WTC11 (cell line): ENCODE data around the gene HOXA10.

Source experiments
- ATF1 ChIP-seq: sonication (generic); formaldehyde crosslinking; IDR thresholded peaks from 2 replicates; pipeline ENCODE4 v1.8.1; 2023; ENCODE audit warnings: mild to moderate bottlenecking, moderate library complexity, missing genetic modification reagents
- TF ChIP-seq, protein P1 (sequence below): fragments of 200-600 bp; IDR thresholded peaks from 2 replicates; pipeline ENCODE4 v1.8.0; 2022; ENCODE audit warnings: antibody characterized with exemption
- TF ChIP-seq, protein P2 (sequence below): sonication (generic); formaldehyde crosslinking; IDR thresholded peaks from 2 replicates; pipeline ENCODE4 v1.8.1; 2023; ENCODE audit warnings: mild to moderate bottlenecking, missing genetic modification reagents

DNA sequence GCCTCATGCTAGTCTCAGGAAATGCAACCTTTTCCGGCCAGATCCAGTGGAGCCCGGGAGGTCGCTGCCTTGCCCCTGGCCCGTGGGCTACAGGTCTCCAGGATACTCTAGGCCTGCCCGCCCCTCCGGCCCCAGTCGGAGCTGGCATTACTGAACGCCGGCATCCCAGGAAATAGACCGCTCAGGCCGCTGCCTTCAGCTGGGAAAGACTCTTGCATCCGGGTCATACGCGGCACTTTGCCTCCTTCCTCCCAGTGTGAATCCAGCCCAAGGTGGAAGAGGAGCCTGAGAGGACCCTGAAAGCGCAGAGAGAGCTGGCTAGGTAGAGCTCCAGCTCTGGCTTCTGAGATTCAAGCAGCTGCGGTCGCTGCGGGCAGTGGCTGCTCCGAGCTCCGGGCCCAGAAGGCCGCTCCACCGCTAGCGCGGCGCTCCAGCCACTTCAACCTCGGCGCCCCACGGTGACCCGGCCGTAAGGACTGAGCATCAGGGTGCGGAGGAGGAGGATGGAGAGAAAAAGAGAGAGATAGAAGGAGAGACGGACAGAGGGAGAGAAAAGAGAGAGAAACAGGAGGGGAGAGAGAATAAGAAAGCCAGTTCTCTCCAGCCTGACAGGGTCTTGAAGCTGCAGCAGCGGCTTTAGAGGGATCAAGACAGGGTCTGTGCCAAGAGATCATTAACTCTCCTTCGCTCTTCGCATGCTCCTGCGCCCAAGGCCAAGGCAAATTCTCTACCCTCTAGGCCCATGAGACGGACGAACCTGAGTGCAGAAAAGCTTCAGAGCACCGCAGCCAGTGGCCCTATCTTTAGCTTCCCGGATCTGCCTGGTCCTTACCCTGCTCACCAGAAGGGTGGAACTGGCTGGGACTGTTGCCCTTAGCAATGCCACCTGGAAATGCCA is 1.8 kb upstream of the HOXA10 start:
- TF ChIP-seq, protein P1, sequence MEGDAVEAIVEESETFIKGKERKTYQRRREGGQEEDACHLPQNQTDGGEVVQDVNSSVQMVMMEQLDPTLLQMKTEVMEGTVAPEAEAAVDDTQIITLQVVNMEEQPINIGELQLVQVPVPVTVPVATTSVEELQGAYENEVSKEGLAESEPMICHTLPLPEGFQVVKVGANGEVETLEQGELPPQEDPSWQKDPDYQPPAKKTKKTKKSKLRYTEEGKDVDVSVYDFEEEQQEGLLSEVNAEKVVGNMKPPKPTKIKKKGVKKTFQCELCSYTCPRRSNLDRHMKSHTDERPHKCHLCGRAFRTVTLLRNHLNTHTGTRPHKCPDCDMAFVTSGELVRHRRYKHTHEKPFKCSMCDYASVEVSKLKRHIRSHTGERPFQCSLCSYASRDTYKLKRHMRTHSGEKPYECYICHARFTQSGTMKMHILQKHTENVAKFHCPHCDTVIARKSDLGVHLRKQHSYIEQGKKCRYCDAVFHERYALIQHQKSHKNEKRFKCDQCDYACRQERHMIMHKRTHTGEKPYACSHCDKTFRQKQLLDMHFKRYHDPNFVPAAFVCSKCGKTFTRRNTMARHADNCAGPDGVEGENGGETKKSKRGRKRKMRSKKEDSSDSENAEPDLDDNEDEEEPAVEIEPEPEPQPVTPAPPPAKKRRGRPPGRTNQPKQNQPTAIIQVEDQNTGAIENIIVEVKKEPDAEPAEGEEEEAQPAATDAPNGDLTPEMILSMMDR = no peak
- TF ChIP-seq, protein P2, sequence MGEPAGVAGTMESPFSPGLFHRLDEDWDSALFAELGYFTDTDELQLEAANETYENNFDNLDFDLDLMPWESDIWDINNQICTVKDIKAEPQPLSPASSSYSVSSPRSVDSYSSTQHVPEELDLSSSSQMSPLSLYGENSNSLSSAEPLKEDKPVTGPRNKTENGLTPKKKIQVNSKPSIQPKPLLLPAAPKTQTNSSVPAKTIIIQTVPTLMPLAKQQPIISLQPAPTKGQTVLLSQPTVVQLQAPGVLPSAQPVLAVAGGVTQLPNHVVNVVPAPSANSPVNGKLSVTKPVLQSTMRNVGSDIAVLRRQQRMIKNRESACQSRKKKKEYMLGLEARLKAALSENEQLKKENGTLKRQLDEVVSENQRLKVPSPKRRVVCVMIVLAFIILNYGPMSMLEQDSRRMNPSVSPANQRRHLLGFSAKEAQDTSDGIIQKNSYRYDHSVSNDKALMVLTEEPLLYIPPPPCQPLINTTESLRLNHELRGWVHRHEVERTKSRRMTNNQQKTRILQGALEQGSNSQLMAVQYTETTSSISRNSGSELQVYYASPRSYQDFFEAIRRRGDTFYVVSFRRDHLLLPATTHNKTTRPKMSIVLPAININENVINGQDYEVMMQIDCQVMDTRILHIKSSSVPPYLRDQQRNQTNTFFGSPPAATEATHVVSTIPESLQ (CRISPR knock-in tag) = no peak
- TF ChIP-seq ATF1 = no peak
